ENCODE results near the gene USP17L17.
"Not testable (repeated sequence)": the region's sequence is repeated elsewhere in the genome, so short reads cannot be mapped to it uniquely, and the experiment has no call there.

The USP17L17 gene

DNA sequence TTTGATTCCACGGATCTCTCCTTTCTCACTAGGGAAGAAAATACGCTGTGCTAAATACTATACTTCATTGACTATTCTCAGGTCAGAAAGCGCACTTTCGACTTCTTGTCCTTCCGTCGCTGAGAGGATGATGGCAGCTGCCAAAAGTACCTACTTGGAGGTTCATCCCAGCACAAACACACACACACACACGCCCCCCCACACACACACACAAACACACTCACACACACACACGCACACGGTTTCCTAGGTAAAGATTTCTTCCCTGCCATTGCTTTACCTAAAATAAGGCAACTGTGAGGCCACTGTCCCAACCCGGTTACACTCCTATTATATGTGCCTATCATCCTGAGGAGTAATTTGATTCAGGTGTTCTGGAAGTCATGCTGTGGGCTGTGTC, 28.0 kb downstream of the USP17L17 start:
- not testable (repeated sequence) for H3K4me1 ChIP-seq; H3K9ac ChIP-seq; H3K4me3 ChIP-seq; H3K9me3 ChIP-seq (replicated peaks in 1 of 11); H3K27me3 ChIP-seq; H3K36me3 ChIP-seq; H3K27ac ChIP-seq; H3K4me2 ChIP-seq; H4K20me1 ChIP-seq

Measured in BLaER1 treated with 17β-estradiol and CSF1 and Interleukin-3, amounts not matched to agents 10 nM and 100 nM (cell line).